Stimulated activated CD8-positive, alpha-beta memory T cell treated with anti-CD3 and anti-CD28 coated beads, Interleukin-7, amount 100 ng/mL, for 24 hours (primary cell): ENCODE results near the gene SLC16A14.
A peak's percentile ranks its signal among the peaks of the same experiment; 100 is the strongest.

Experiments
- DNase-seq: peaks from one replicate; pipeline ENCODE4 v3.0.0-alpha.2; 2020; ENCODE audit warnings: low read depth

Gene SLC16A14

GRCh38 chr2:230042195-230042594 lies 26.5 kb downstream of the SLC16A14 start:
- DNase-seq = no peak

GRCh38 chr2:230023313-230023712 lies 45.4 kb downstream of the SLC16A14 start:
- no peak for DNase-seq

GRCh38 chr2:230019742-230020141 lies 49.0 kb downstream of the SLC16A14 start:
- DNase-seq = no peak

- no peak for DNase-seq
Observed at GRCh38 chr2:230018153-230018552, 50.6 kb downstream of the SLC16A14 start.

- DNase-seq = no peak
Observed at GRCh38 chr2:230016844-230017243, 51.9 kb downstream of the SLC16A14 start.

- DNase-seq = no peak
Observed at GRCh38 chr2:230012267-230012884, 56.3 kb downstream of the SLC16A14 start.

- DNase-seq = no peak
Observed at GRCh38 chr2:230011617-230012016, 57.1 kb downstream of the SLC16A14 start.

- no peak for DNase-seq
Observed at GRCh38 chr2:230010501-230010900, 58.2 kb downstream of the SLC16A14 start.

- DNase-seq = no peak
Observed at GRCh38 chr2:230008708-230009066, 60.0 kb downstream of the SLC16A14 start.

GRCh38 chr2:230007931-230008707 lies 60.6 kb downstream of the SLC16A14 start:
- DNase-seq = peak; percentile 81

- DNase-seq = no peak
Observed at GRCh38 chr2:230000118-230000841, 68.4 kb downstream of the SLC16A14 start.

GRCh38 chr2:229997565-229997964 lies 71.2 kb downstream of the SLC16A14 start:
- DNase-seq = no peak

GRCh38 chr2:229996320-229996719 lies 72.4 kb downstream of the SLC16A14 start:
- DNase-seq = no peak

GRCh38 chr2:229993236-229993635 lies 75.5 kb downstream of the SLC16A14 start:
- DNase-seq = no peak
